NOMO-1 (cell line): ENCODE results near the gene TBC1D26.
"Not testable (repeated sequence)": the region's sequence is repeated elsewhere in the genome, so short reads cannot be mapped to it uniquely, and the experiment has no call there.

Experiments used
- DNase-seq, 2 experiments: peaks; one replicate each; lab custom pipeline; 2025; ENCODE audit not compliant: unreplicated experiment in 2 of 2; lab: John Stamatoyannopoulos, UW

Gene TBC1D26

DNA sequence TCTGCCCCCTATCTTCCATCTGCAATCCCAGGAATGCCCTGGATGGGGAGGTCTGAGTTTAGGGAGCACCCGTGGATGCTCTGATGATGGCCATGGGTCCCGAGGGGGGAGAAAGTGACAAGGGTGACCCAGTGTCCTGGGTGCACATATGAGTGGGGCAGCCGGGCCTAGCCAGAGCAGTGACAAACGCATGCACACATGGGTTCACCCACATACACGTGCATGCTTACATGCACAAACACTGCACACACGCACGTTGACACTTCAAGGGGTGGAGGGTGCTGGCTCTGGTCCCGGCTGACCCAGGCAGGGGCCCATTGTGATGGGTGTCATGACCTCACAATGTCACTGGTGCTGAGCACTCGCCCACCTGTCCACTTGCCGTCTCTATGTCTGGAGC is at the start of gene TBC1D26:
TSS of gene TBC1D26 (plus strand) at position 384 of the 400 bp plus-strand sequence. CDS start 3,066 bp downstream, outside the sequence.
- not testable (repeated sequence) for DNase-seq

- not testable (repeated sequence) for DNase-seq
Measured at GRCh38 chr17:15683135-15683534, 48.9 kb upstream of the TBC1D26 start.

GRCh38 chr17:15683824-15684478 is 48.1 kb upstream of the TBC1D26 start, which contains the start of gene TRIM16:
TSS of gene TRIM16 (minus strand) at chr17:15684311. CDS start at chr17:15651609, 32,702 bp downstream.
- DNase-seq = peak; percentile 24 to 53

DNA sequence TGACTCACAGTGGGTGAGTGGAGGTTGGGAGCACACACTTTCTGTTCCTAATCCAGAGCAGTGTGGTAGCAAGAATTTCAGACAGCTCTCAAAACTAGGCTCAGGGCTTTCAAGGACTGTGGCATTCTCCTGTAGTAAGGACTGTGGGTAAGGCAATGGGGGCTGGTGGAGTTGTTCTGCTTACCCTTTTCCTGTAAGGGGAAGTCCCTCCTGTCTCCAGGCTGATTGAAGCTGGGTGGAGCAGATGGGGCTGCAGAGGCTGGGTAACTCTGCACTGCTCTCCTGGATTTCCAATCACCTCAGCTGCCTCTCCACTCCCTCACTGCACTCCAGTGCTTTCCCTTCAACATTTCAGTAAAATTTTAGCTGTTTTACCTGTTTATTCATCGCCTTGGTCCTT is 44.6 kb upstream of the TBC1D26 start:
- DNase-seq = not testable (repeated sequence)

DNA sequence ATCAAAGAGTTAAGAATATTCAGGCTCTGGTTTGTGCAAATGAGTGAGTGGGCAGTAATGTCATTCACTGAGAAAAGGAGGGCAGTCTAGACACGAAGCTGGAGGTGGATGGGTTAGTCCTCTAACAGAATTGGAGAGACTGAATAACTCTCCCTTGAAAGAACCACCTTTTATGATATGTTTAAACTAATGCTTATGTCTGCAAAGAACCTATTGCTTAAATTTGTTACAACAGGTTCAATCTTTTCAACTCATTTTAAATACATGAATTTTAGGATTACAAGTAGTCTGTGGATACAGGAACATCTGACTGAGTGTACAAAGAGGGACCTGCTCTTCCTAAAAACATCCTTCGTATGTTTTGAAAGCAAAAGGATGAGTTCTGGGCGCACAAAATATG is 33.1 kb upstream of the TBC1D26 start:
- not testable (repeated sequence) for DNase-seq

DNA sequence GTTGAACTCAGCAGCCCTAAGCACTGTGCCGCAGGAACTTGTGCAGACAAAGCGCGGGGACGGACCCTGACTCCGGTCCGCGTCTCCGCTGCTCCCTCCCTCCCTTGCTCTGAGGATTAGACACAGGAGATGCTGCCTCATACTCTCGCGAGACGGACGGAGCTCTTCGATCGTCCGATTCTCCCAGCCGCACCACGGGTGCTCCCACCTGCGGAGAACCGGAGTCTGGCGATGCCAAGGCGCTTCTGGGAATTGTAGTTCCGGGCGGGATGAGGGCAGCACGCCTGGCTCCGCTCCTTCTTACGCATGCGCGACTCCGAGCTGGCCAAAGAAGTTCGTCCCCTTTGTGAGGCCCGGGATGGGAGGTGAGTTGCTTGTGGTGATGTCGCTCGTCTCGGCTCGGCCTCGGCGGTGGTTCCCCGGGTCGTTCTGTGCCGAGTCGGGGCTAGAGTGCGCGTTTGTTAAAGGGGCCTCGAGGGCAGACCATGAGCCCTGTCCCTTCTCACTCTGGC is 32.6 kb upstream of the TBC1D26 start, which contains the start of gene ZNF286A:
TSS of gene ZNF286A (plus strand) at position 340 of the 512 bp plus-strand sequence. CDS start 578 bp downstream, outside the sequence.
- peak; percentile 89 to 93 for DNase-seq

DNA sequence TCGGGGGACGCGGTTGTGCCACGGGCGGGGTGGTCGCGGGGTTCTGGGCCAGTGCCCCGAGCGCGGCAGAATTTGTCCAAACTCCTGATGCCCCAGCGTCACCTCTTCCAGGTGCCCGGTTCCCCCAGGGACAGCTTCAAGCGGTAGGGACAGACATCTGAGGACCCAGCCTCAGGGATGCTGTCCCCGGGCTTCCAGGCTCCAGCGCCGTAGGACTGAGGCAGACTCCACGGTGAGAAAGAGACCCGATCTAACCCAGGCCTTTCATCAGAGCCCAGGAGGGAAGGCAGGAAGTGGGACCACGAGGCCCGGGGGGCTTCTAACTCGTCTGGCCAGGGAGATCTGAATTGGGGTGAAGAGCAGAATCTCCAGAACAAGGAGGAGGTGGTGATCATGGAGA is 32.1 kb upstream of the TBC1D26 start:
- not testable (repeated sequence) for DNase-seq

DNA sequence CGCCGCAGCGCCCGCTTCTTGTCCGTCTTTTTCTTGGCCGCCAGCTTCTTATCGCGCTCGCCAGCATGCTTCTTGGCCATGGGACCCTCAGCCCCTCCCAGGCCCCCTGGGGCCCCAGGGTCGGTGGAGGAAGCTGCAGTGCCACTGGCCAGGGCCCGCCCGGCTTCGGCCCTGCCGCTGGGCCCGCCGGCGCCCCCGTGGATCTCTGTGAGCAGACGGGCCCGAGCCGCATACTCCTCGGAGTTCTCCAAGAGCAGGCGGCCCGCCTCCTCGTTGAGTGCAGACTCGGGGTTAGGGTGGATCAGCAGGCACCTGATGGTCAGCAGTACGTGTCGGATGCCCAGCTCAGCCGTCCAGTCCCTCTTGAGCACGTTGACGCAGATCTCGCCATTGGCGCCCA is 27.8 kb upstream of the TBC1D26 start:
- DNase-seq = not testable (repeated sequence)

GRCh38 chr17:15704813-15705212 is 27.3 kb upstream of the TBC1D26 start:
- DNase-seq = not testable (repeated sequence)

DNA sequence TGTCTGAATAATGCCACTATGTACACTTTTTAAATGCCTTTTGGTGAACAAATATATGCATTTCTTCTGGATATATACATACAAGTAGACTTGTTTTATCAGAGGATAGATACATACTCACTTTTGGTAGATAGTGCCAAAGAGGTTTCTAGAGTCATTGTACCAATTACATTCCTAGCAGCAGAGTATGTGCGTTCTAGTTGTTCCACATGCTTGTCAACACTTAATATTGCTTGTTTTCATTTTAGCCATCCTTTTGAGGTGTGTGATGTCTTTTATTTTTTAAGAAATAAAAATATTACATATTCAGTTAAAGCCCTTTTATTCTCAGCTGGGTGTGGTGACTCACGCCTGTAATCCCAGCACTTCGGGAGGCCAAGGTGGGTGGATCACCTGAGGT is 23.2 kb upstream of the TBC1D26 start:
- DNase-seq = not testable (repeated sequence)

DNA sequence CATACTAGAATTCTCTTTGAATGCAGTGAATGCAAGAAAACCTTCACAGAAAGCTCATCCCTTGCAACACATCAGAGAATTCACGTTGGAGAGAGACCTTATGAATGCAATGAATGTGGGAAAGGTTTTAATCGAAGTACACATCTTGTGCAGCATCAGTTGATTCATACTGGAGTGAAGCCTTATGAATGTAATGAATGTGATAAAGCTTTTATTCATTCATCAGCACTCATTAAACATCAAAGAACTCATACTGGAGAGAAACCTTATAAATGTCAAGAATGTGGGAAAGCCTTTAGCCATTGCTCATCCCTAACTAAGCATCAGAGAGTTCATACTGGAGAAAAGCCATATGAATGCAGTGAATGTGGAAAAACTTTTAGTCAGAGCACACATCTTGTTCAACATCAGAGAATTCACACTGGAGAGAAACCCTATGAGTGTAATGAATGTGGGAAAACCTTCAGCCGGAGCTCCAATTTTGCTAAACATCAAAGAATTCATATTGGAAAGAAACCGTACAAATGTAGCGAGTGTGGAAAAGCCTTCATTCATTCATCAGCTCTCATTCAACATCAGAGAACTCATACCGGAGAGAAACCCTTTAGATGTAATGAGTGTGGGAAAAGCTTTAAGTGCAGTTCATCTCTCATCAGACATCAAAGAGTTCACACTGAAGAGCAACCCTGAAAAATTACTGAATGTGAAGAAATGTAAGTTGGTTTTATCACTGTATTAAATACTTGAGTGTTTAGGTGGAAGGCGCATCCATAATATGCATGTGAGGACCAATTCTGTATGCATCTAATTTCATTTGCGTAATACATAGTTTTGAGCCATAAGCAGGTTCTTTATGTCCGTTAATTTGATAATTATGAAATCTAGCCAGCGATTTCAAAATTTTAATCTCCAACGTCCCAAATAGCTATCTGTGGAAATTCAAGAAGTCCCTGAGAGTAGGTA is 15.2 kb upstream of the TBC1D26 start:
- DNase-seq = not testable (repeated sequence)

GRCh38 chr17:15730535-15730934 is 1.5 kb upstream of the TBC1D26 start:
- DNase-seq = not testable (repeated sequence)

- not testable (repeated sequence) for DNase-seq
Measured at GRCh38 chr17:15733174-15733789, 1.2 kb downstream of the TBC1D26 start.

DNA sequence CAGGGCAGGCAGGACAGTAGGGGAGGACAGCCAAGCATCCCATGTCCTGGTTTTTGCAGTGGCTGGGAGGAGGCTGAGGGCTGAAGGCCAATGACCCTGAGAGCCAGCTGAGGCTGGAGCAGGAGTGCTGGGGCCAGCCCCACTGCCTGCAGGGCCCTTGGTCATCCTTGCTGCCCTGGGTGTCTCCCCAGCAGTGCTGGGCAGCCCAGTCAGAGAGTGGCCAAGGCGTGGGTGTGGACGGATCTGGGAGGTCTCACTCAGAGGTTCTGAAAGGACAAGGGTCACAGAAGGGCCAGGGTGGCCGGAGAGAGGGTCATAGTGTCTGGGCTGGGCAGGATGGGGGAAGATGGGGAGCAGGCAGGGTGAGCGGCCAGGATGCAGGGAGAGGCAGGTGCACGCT is 4.5 kb downstream of the TBC1D26 start:
- not testable (repeated sequence) for DNase-seq

GRCh38 chr17:15738066-15738465 is 6.0 kb downstream of the TBC1D26 start:
- DNase-seq = no peak

GRCh38 chr17:15739259-15739658 is 7.2 kb downstream of the TBC1D26 start:
- DNase-seq = not testable (repeated sequence)

DNA sequence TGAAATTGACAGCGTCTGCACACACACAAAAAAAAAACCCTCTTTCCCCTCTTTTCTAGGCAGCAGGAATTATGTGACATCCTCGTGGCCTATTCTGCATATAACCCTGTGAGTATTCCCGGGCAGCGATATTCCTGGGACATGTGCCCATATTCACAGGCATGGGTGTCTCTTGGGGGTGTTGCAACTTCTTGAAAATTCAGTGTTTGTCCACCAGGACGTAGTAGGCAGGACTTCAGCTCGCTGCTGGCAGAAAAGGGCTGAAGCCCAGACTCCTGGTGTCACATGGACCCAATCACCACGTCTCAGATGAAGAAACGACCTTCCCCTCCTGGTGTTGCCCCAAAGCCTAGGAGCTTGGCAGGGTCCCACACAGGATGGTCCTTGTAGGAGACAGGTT is 8.0 kb downstream of the TBC1D26 start:
- not testable (repeated sequence) for DNase-seq

DNA sequence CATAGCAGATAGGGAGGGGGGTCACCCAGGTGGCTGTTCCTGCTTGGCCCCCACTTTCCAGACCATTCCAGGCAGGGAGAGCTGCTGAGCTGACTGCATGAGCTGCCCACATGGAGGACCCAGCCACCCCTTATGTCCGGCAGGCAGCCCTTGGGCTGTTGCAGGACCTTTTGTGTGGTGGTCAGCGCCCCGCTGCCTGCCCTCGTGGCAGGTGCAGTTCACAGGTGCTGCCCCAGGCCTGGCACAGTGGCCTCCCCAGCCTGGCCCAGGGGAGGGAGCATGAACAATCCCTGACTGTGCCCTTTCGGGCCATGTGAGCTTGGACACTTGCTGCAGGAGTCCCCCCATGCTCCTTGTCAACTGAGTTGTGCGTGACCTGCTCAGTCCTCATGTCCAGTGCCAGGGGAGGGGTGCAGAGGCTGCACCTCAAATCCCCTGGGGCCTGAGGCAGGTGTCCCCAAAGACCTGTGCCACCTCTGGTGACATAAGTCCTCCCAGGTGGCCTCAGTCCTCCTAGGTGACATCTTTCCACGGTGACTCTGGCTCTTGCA is 8.6 kb downstream of the TBC1D26 start:
- DNase-seq = no peak

- DNase-seq = no peak
Measured at GRCh38 chr17:15741624-15742023, 9.5 kb downstream of the TBC1D26 start.

DNA sequence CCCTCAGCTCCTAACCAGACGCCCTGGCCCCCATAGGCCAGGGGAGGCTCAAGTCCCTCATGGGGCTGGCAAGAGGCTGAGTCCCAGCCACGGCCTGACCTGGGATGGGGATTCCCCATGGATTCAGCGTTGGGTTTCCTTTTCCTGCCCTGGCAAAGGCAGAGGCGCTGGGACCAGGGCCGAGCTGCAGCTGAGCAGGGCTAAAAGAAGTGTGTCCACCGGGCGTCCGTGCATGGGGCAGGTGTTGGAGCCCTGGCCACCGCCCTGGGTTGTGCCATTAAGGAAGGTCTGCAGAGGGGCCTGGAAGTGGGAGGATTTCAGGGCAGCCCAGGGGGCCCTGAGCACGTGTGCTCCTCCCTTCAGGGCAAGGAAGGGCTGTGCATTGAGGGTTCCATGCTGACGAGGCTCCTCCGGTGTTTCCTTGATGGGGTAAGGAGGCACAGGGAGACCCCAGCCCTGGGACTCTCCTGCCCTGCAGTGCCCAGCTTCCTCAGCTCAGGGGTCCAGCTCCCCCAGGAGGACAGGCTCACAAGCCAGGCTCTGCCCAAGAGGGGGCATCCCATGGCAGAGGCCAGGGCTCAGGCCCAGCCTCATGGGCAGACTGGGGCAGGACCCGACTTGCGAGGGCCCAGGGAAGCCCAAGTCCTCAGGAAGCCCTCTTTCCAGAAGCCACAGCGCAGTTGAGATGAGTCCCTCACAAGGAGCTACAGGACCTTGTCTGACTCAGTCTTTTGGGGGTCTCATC is 10.1 kb downstream of the TBC1D26 start:
- DNase-seq = no peak
